Thyroid gland (tissue), 4 donors: ENCODE data around the gene IVL. TPM values are rescaled to one million over a fixed set of nuclear protein-coding genes. Genes with fewer than 3 reads are reported as not detected.

ENCODE experiments used
- DNase-seq, 2 donors: peaks; one replicate each; pipeline ENCODE4 v3.0.0-alpha.2; 2019
- H3K27ac ChIP-seq, 3 donors: fragments of 200-600 bp; sonication (generic); 1 replicate in 2 of 3; 2 replicates in 1 of 3; pipeline ENCODE4 v1.5.1; 2016 to 2019; ENCODE audit warnings: mild to moderate bottlenecking in 1 of 3, moderate library complexity in 1 of 3
- H3K27me3 ChIP-seq: fragments of 200-600 bp; sonication (generic); one replicate; pipeline ENCODE4 v1.5.1; 2019
- H3K36me3 ChIP-seq, 2 donors: fragments of 200-600 bp; sonication (generic); one replicate each; pipeline ENCODE4 v1.5.1; 2016 to 2019
- H3K4me1 ChIP-seq, 2 donors: fragments of 200-600 bp; sonication (generic); one replicate each; pipeline ENCODE4 v1.5.1; 2017 to 2019
- H3K4me3 ChIP-seq, 3 donors: fragments of 200-600 bp; sonication (generic); replicated peaks in 1 of 3; 1 replicate in 2 of 3; 2 replicates in 1 of 3; pipeline ENCODE4 v1.5.1; 2016; ENCODE audit warnings: mild to moderate bottlenecking in 1 of 3
- H3K9me3 ChIP-seq: fragments of 200-600 bp; sonication (generic); one replicate; pipeline ENCODE4 v1.5.1; 2017
- CTCF ChIP-seq, 6 experiments: fragments of 200-600 bp in 3 of 6; fragments of 450-650 bp in 3 of 6; sonication (generic) in 3 of 6; IDR thresholded peaks; one replicate each; pipeline ENCODE4 v1.5.1; 2016 to 2019; ENCODE audit warnings: antibody characterized with exemption in 6 of 6, mild to moderate bottlenecking in 2 of 6, inconsistent platforms in 1 of 6, moderate library complexity in 1 of 6
- POLR2A ChIP-seq, 2 donors: fragments of 450-650 bp; IDR thresholded peaks; one replicate each; pipeline ENCODE4 v1.6.1; 2017; ENCODE audit warnings: antibody characterized with exemption in 2 of 2, mild to moderate bottlenecking in 2 of 2, moderate library complexity in 1 of 2
- WGBS, 2 donors: methylation state at CpG; one replicate each; pipeline ENCODE4 v1.1.5; 2017; 5-methylcytosine and 5-hydroxymethylcytosine counted together
- intact Hi-C: fragments of 100-400 bp; cut with DNase I; formaldehyde crosslinking; loops from one replicate; pipeline ENCODE4 v1.15.1; 2023
- total RNA-seq, 4 donors: library from RNA; depleted of rRNA; stranded (reverse); fragments of >200 nt; gene quantifications; one replicate each; pipeline ENCODE4 v1.2.3, GENCODE V29; 2016

The IVL gene
- total RNA-seq, 4 donors from 2014 or later = not detected

- Histone ChIP-seq H3K27ac (no peak overlapping the region), H3K4me1 (no peaks in the 10 kb centered on the region), H3K36me3 (no peaks in the 10 kb centered on the region), H3K27me3 (no peaks in the 10 kb centered on the region), H3K4me3 (no peak overlapping the region), H3K9me3 (no peaks in the 10 kb centered on the region)
- DNase-seq = no peak
- no peak for TF ChIP-seq POLR2A (IDR thresholded peaks at IDR 0.05)
- no peak for TF ChIP-seq CTCF (IDR thresholded peaks at IDR 0.05)
- 93% methylated on average over 3 of the region's 3 CpGs for WGBS, 2 donors
- intact Hi-C loops = no loop called here
Measured at GRCh38 chr1:152928671-152929070, 20.3 kb downstream of the IVL start.

- TF ChIP-seq CTCF (IDR thresholded peaks at IDR 0.05) (no peak), POLR2A (IDR thresholded peaks at IDR 0.05) (no peak)
- intact Hi-C loops = no loop called here
- DNase-seq = peak in 1 of 2 donors; percentile 8
- Histone ChIP-seq H3K27me3 (no peaks in the 10 kb centered on the region), H3K27ac (no peak overlapping the region), H3K4me3 (no peak overlapping the region), H3K9me3 (no peaks in the 10 kb centered on the region), H3K36me3 (no peaks in the 10 kb centered on the region), H3K4me1 (no peaks in the 10 kb centered on the region)
- WGBS, 2 donors = 51 to 61% methylated on average over 4 of the region's 4 CpGs
Measured at GRCh38 chr1:152932170-152932811, 23.9 kb downstream of the IVL start.

- 82 to 86% methylated on average over 2 of the region's 2 CpGs for WGBS, 2 donors
- intact Hi-C loops = no loop called here
- H3K4me3 ChIP-seq = no peak overlapping the region
- H3K9me3 ChIP-seq = no peaks in the 10 kb centered on the region
- no peaks in the 10 kb centered on the region for H3K36me3 ChIP-seq
- no peaks in the 10 kb centered on the region for H3K4me1 ChIP-seq
- H3K27me3 ChIP-seq = no peaks in the 10 kb centered on the region
- no peak for DNase-seq
- H3K27ac ChIP-seq = no peak overlapping the region
- no peak for TF ChIP-seq CTCF (IDR thresholded peaks at IDR 0.05)
- no peak for TF ChIP-seq POLR2A (IDR thresholded peaks at IDR 0.05)
Measured at GRCh38 chr1:152933196-152933595, 24.9 kb downstream of the IVL start.

- no peaks in the 10 kb centered on the region for H3K4me1 ChIP-seq
- 92 to 97% methylated on average over 1 of the region's 1 CpG for WGBS, 2 donors
- H3K36me3 ChIP-seq = no peaks in the 10 kb centered on the region
- no peak overlapping the region for H3K27ac ChIP-seq
- intact Hi-C loops = no loop called here
- H3K4me3 ChIP-seq = no peak overlapping the region
- H3K9me3 ChIP-seq = no peaks in the 10 kb centered on the region
- TF ChIP-seq POLR2A (IDR thresholded peaks at IDR 0.05) = no peak
- no peak for TF ChIP-seq CTCF (IDR thresholded peaks at IDR 0.05)
- no peaks in the 10 kb centered on the region for H3K27me3 ChIP-seq
- no peak for DNase-seq
Measured at GRCh38 chr1:152940614-152941013, 32.3 kb downstream of the IVL start.

GRCh38 chr1:152941037-152941711 is 32.8 kb downstream of the IVL start:
- intact Hi-C loops = no loop called here
- Histone ChIP-seq H3K4me3 (no peak overlapping the region), H3K36me3 (no peaks in the 10 kb centered on the region), H3K27ac (no peak overlapping the region), H3K27me3 (no peaks in the 10 kb centered on the region), H3K9me3 (no peaks in the 10 kb centered on the region), H3K4me1 (no peaks in the 10 kb centered on the region)
- no peak for DNase-seq
- WGBS, 2 donors = 73 to 76% methylated on average over 8 of the region's 8 CpGs
- TF ChIP-seq CTCF (IDR thresholded peaks at IDR 0.05) (no peak), POLR2A (IDR thresholded peaks at IDR 0.05) (no peak)
